Activated B cell treated with CpG ODN at 0.5 μM for 24 hours (primary cell): ENCODE results near the gene SNCG. TPM values are rescaled to one million over a fixed set of nuclear protein-coding genes. Genes with fewer than 3 reads are reported as not detected.
"Not testable (repeated sequence)": the region's sequence is repeated elsewhere in the genome, so short reads cannot be mapped to it uniquely, and the experiment has no call there.

Experiments
- ATAC-seq: fragments of 200-7000 bp; cut with Tn5 transposase; one replicate; pipeline ENCODE4 v1.10.0; 2021; ENCODE audit warnings: low read depth, mild to moderate bottlenecking, moderate library complexity
- CTCF ChIA-PET: fragments of 350-600 bp; sonication (Branson Sonifier 250); formaldehyde crosslinking; loops from one replicate; lab custom pipeline; 2021; ENCODE audit warnings: antibody characterized with exemption; lab: Charles Lee
- POLR2A ChIA-PET: fragments of 350-600 bp; sonication (Branson Sonifier 250); formaldehyde crosslinking; loops from one replicate; lab custom pipeline; 2021; ENCODE audit warnings: antibody characterized with exemption; lab: Charles Lee
- DNase-seq: peaks from one replicate; pipeline ENCODE4 v3.0.0; 2022
- H3K27ac Mint-ChIP-seq: one replicate; pipeline ENCODE4 v1.8.0; 2020; ENCODE audit warnings: mixed read lengths
- H3K27me3 Mint-ChIP-seq: one replicate; pipeline ENCODE4 v1.8.0; 2021; ENCODE audit warnings: mixed read lengths
- H3K36me3 Mint-ChIP-seq: one replicate; pipeline ENCODE4 v1.8.0; 2021; ENCODE audit warnings: low read depth, mixed read lengths
- H3K4me1 Mint-ChIP-seq: one replicate; pipeline ENCODE4 v1.8.0; 2021; ENCODE audit warnings: mixed read lengths
- H3K4me3 Mint-ChIP-seq: one replicate; pipeline ENCODE4 v1.8.0; 2020; ENCODE audit warnings: mild to moderate bottlenecking, mixed read lengths
- H3K9me3 Mint-ChIP-seq: one replicate; pipeline ENCODE4 v1.8.0; 2020; ENCODE audit warnings: mixed read lengths
- CTCF ChIP-seq: fragments of 200-600 bp; IDR thresholded peaks from one replicate; pipeline ENCODE4 v1.8.0; 2022; ENCODE audit warnings: antibody characterized with exemption, mild to moderate bottlenecking
- intact Hi-C: fragments of 100-400 bp; cut with micrococcal nuclease; formaldehyde crosslinking; loops from one replicate; pipeline ENCODE4 v1.15.1; 2024
- total RNA-seq: library from RNA; stranded (reverse); gene quantifications from 2 replicates; pipeline ENCODE4 v1.2.3, GENCODE V29; 2022

SNCG gene
- total RNA-seq, 1 donor from 2014 or later, result not detected

GRCh38 chr10:86938260-86938659 is 20.1 kb upstream of the SNCG start:
- no peak for DNase-seq
- Mint-ChIP-seq H3K27me3 (no peaks in the 10 kb centered on the region), H3K4me1 (peaks cover 4% of the 10 kb centered on the region), H3K9me3 (no peaks in the 10 kb centered on the region), H3K27ac (no peak overlapping the region), H3K36me3 (no peaks in the 10 kb centered on the region), H3K4me3 (no peak overlapping the region)
- no peak for ATAC-seq
- CTCF ChIA-PET, result interaction anchor here (0.8 to 1.8 kb wide), 3 partner anchors 28 to 250 kb away, joined by 3 to 7 read pairs (median 3); no protein-coding TSS in a partner anchor
- no peak for TF ChIP-seq CTCF
- intact Hi-C loops, result loop anchor here (5.0 kb wide), 2 partner anchors 114 to 404 kb away; no protein-coding TSS in a partner anchor
- POLR2A ChIA-PET, result interaction anchor here (0.7 kb wide), 1 partner anchor 649 kb away, joined by 7 read pairs; no protein-coding TSS in a partner anchor

GRCh38 chr10:86940076-86940475 is 18.3 kb upstream of the SNCG start:
- H3K36me3 Mint-ChIP-seq, H3K9me3 Mint-ChIP-seq, DNase-seq, H3K4me3 Mint-ChIP-seq, ATAC-seq, H3K4me1 Mint-ChIP-seq, intact Hi-C loops, H3K27me3 Mint-ChIP-seq, H3K27ac Mint-ChIP-seq: not testable (repeated sequence)
- POLR2A ChIA-PET, result interaction anchor here (0.6 to 0.8 kb wide), 2 partner anchors 28 to 31 kb away, joined by 3 read pairs; partner anchors contain the start of gene ADIRF
- CTCF ChIA-PET, result interaction anchor here (0.7 to 1.8 kb wide), 3 partner anchors 25 to 252 kb away, joined by 3 to 7 read pairs (median 3); no protein-coding TSS in a partner anchor

- Mint-ChIP-seq H3K36me3 (no peaks in the 10 kb centered on the region), H3K4me1 (peaks cover 4% of the 10 kb centered on the region), H3K27me3 (no peaks in the 10 kb centered on the region), H3K9me3 (no peaks in the 10 kb centered on the region), H3K27ac (no peak overlapping the region), H3K4me3 (no peak overlapping the region)
- DNase-seq (no peak), ATAC-seq (no peak)
- TF ChIP-seq CTCF, result no peak
- intact Hi-C loops, result no loop called here
- ChIA-PET CTCF (no interaction called here), POLR2A (no interaction called here)
Observed at GRCh38 chr10:86940677-86941076, 17.7 kb upstream of the SNCG start.

- Mint-ChIP-seq H3K27me3 (no peaks in the 10 kb centered on the region), H3K9me3 (no peaks in the 10 kb centered on the region), H3K4me1 (peaks cover 4% of the 10 kb centered on the region), H3K27ac (no peak overlapping the region), H3K4me3 (no peak overlapping the region), H3K36me3 (no peaks in the 10 kb centered on the region)
- POLR2A ChIA-PET, result no interaction called here
- DNase-seq (no peak), ATAC-seq (no peak)
- intact Hi-C loops, result no loop called here
- CTCF ChIA-PET, result no interaction called here
- TF ChIP-seq CTCF, result no peak
Observed at GRCh38 chr10:86941426-86941825, 17.0 kb upstream of the SNCG start.

GRCh38 chr10:86941991-86942421 is 16.4 kb upstream of the SNCG start:
- no peak overlapping the region for H3K4me3 Mint-ChIP-seq
- ATAC-seq (no peak), DNase-seq (no peak)
- intact Hi-C loops, result no loop called here
- no peaks in the 10 kb centered on the region for H3K9me3 Mint-ChIP-seq
- H3K27me3 Mint-ChIP-seq, result peaks cover 5% of the 10 kb centered on the region
- no peak for TF ChIP-seq CTCF
- ChIA-PET CTCF (no interaction called here), POLR2A (no interaction called here)
- H3K36me3 Mint-ChIP-seq, result no peaks in the 10 kb centered on the region
- H3K27ac Mint-ChIP-seq, result no peak overlapping the region
- H3K4me1 Mint-ChIP-seq, result peaks cover 4% of the 10 kb centered on the region
